ENCODE measurements around the gene GRIK2. TPM values are rescaled to one million over a fixed set of nuclear protein-coding genes. Genes with fewer than 3 reads are reported as not detected.

The GRIK2 gene
- total and polyA plus RNA-seq, 11 donors, result 0.33 to 7.0 (median 3.9) TPM

DNA sequence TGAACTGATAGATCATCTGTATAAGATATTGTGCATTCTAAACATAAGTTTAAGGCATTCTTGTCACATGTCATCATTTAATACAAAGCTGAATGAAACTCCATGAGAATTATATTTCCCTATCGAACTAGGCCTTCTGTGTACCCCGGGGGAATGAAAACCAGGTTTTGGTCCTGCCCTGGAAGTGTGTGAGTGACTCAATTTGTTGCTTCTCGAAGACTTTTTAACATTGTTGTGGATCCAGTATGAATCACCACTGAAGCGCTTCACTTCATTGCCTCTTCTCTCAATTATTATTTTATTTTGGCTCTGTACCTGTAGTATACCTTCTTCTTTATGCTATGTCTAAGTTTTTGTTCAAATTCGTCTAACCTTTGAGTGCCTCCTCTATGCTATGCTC is 150.8 kb downstream of the GRIK2 start:
- Histone ChIP-seq H3K27me3 (no peaks in the 10 kb centered on the region), H3K27ac (no peak overlapping the region), H3K4me1 (no peaks in the 10 kb centered on the region), H3K9me3 (no peaks in the 10 kb centered on the region), H3K36me3 (no peaks in the 10 kb centered on the region), H3K4me3 (no peak overlapping the region)
- 87 to 91% (median 90%) methylated on average over 5 of the region's 5 CpGs for WGBS, 4 donors
- no peak for DNase-seq
- ATAC-seq, result no peak
- TF ChIP-seq POLR2A (IDR thresholded peaks at IDR 0.05), result no peak
- TF ChIP-seq, protein P1, sequence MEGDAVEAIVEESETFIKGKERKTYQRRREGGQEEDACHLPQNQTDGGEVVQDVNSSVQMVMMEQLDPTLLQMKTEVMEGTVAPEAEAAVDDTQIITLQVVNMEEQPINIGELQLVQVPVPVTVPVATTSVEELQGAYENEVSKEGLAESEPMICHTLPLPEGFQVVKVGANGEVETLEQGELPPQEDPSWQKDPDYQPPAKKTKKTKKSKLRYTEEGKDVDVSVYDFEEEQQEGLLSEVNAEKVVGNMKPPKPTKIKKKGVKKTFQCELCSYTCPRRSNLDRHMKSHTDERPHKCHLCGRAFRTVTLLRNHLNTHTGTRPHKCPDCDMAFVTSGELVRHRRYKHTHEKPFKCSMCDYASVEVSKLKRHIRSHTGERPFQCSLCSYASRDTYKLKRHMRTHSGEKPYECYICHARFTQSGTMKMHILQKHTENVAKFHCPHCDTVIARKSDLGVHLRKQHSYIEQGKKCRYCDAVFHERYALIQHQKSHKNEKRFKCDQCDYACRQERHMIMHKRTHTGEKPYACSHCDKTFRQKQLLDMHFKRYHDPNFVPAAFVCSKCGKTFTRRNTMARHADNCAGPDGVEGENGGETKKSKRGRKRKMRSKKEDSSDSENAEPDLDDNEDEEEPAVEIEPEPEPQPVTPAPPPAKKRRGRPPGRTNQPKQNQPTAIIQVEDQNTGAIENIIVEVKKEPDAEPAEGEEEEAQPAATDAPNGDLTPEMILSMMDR (IDR thresholded peaks at IDR 0.05), result no peak
- intact Hi-C loops (cut with DNase I), result no loop called here

DNA sequence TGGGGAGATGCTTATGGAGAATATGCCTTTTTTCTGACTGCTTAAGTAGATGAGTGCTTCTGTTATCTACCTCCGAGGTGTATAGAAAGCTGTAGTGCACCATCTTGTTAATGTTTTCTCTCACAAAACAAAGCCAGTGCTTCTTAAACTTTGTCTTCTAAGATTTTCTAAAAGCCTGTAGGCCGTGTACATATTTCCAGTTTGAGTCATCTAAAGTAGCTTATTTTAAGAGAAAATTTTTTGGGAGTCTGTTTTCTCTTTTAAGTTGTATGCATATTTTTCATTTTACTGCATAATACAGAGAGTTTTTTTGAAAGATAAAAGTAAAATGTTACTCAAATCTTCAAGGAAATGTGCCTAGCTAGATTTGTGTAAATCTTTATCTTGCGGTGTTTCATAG is 151.7 kb downstream of the GRIK2 start:
- ATAC-seq (no peak), DNase-seq (no peak)
- Histone ChIP-seq H3K27me3 (no peaks in the 10 kb centered on the region), H3K9me3 (no peaks in the 10 kb centered on the region), H3K36me3 (no peaks in the 10 kb centered on the region), H3K27ac (no peak overlapping the region), H3K4me1 (no peaks in the 10 kb centered on the region), H3K4me3 (no peak overlapping the region)
- 73 to 81% (median 77%) methylated on average over 3 of the region's 3 CpGs for WGBS, 4 donors
- no peak for TF ChIP-seq POLR2A (IDR thresholded peaks at IDR 0.05)
- TF ChIP-seq, protein P1 (IDR thresholded peaks at IDR 0.05), result no peak
- intact Hi-C loops (cut with DNase I), result no loop called here

DNA sequence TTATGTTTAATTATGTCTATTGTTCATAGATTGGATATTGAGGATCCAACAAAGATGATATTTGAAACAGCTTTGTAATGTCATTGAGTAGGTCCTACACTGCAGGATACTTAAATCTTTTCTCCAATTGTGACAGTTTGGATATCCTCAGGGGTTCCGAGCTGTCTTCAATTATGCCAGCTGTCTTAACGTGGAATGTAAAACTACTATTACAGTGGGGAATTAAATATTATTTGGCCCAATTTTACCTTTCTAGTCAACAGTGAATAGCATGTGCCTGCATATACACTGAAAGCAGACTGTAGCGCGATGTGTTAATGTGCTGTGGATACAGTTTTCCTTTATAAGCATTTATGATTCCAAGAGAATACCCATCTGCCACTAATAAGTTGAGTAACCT is 156.9 kb downstream of the GRIK2 start:
- H3K27ac ChIP-seq, result no peak overlapping the region
- DNase-seq (no peak), ATAC-seq (no peak)
- no peaks in the 10 kb centered on the region for H3K4me1 ChIP-seq
- H3K27me3 ChIP-seq, result no peaks in the 10 kb centered on the region
- WGBS, 4 donors, result 87 to 92% (median 90%) methylated on average over 4 of the region's 4 CpGs
- H3K4me3 ChIP-seq, result no peak overlapping the region
- TF ChIP-seq, protein P1 (IDR thresholded peaks at IDR 0.05), result no peak
- TF ChIP-seq POLR2A (IDR thresholded peaks at IDR 0.05), result no peak
- intact Hi-C loops (cut with DNase I), result no loop called here
- H3K9me3 ChIP-seq, result no peaks in the 10 kb centered on the region
- H3K36me3 ChIP-seq, result no peaks in the 10 kb centered on the region

DNA sequence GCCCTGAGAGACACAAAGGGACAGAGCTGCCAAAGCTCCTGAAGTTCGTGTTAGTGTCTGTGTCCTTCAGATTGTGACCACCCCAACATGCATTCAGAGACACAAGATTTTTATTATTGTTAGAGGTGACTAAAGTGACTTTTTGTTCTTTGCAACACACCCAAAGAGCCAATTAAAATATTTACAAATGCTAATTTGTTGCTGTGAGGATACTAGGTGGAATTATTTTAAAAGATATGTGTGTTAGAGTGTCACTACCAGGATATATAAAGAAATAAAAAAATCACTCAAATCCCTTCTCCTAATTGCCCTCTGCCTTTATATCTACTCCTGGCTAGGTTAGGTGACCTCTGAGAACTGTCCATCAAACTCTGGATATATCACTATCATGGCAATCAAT is 160.7 kb downstream of the GRIK2 start:
- Histone ChIP-seq H3K27me3 (no peaks in the 10 kb centered on the region), H3K36me3 (no peaks in the 10 kb centered on the region), H3K9me3 (no peaks in the 10 kb centered on the region), H3K27ac (no peak overlapping the region), H3K4me3 (no peak overlapping the region), H3K4me1 (no peaks in the 10 kb centered on the region)
- no peak for DNase-seq
- no peak for TF ChIP-seq POLR2A (IDR thresholded peaks at IDR 0.05)
- TF ChIP-seq, protein P1 (IDR thresholded peaks at IDR 0.05), result no peak
- intact Hi-C loops (cut with DNase I), result no loop called here
- 37 to 57% (median 54%) methylated on average over 1 of the region's 1 CpG for WGBS, 4 donors
- ATAC-seq, result no peak

Data from heart left ventricle (tissue), 16 donors.